Measurements from ENCODE around the gene MKRN2.

MKRN2 gene

GRCh38 chr3:12556314-12556689 lies 585 bp upstream of the MKRN2 start:
- no peak for DNase-seq

- no peak for DNase-seq
Observed at GRCh38 chr3:12557473-12558100, 700 bp downstream of the MKRN2 start.

GRCh38 chr3:12558706-12559105 lies 1.8 kb downstream of the MKRN2 start:
- no peak for DNase-seq

GRCh38 chr3:12559520-12559919 lies 2.6 kb downstream of the MKRN2 start:
- DNase-seq, result no peak

GRCh38 chr3:12560505-12561190 lies 3.8 kb downstream of the MKRN2 start:
- no peak for DNase-seq

- DNase-seq, result no peak
Observed at GRCh38 chr3:12561397-12561796, 4.5 kb downstream of the MKRN2 start.

- DNase-seq, result no peak
Observed at GRCh38 chr3:12562451-12562850, 5.6 kb downstream of the MKRN2 start.

- no peak for DNase-seq
Observed at GRCh38 chr3:12566976-12567375, 10.1 kb downstream of the MKRN2 start.

GRCh38 chr3:12568747-12569146 lies 11.9 kb downstream of the MKRN2 start:
- DNase-seq, result no peak

GRCh38 chr3:12569836-12570235 lies 12.9 kb downstream of the MKRN2 start:
- DNase-seq, result no peak

GRCh38 chr3:12571986-12572385 lies 15.1 kb downstream of the MKRN2 start:
- DNase-seq, result no peak

- DNase-seq, result no peak
Observed at GRCh38 chr3:12574131-12574530, 17.2 kb downstream of the MKRN2 start.

- DNase-seq, result peak in 1 of 2 experiments; percentile 13
Observed at GRCh38 chr3:12574661-12575060, 17.8 kb downstream of the MKRN2 start.

- no peak for DNase-seq
Observed at GRCh38 chr3:12577379-12577778, 20.5 kb downstream of the MKRN2 start.

GRCh38 chr3:12578742-12579141 lies 21.9 kb downstream of the MKRN2 start:
- no peak for DNase-seq

GRCh38 chr3:12579456-12579855 lies 22.6 kb downstream of the MKRN2 start:
- DNase-seq, result no peak

- DNase-seq, result no peak
Observed at GRCh38 chr3:12579905-12580304, 23.0 kb downstream of the MKRN2 start.

GRCh38 chr3:12582730-12583129 lies 25.8 kb downstream of the MKRN2 start:
- no peak for DNase-seq

GRCh38 chr3:12583280-12583679 lies 26.4 kb downstream of the MKRN2 start:
- no peak for DNase-seq

GRCh38 chr3:12584083-12584482 lies 27.2 kb downstream of the MKRN2 start:
- no peak for DNase-seq

GRCh38 chr3:12585181-12585580 lies 28.3 kb downstream of the MKRN2 start:
- DNase-seq, result no peak

GRCh38 chr3:12585970-12586369 lies 29.1 kb downstream of the MKRN2 start:
- DNase-seq, result no peak

GRCh38 chr3:12586403-12586802 lies 29.5 kb downstream of the MKRN2 start:
- DNase-seq, result no peak

- DNase-seq, result no peak
Observed at GRCh38 chr3:12588039-12589009, 31.4 kb downstream of the MKRN2 start.

Data from NCI-H2081 (cell line).